Measurements from ENCODE around the gene DOK1.

DNA sequence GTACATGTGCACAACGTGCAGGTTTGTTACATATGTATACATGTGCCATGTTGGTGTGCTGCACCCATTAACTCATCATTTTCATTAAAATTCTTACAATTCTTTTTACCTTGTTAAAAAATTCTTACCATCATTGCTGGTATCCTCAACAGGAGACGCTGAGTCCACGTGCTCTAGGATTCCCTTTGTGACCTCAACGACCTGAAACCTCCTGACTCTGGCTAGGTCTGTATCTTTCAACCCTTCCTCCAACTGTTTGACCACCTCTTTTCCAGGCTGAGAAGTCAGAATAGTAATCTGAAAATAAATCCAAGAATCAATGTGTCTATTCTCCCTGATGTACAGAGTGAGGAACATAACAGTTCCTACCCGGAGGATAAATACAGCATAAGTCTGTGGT is 52.4 kb downstream of the DOK1 start:
- TF ChIP-seq, protein P1, sequence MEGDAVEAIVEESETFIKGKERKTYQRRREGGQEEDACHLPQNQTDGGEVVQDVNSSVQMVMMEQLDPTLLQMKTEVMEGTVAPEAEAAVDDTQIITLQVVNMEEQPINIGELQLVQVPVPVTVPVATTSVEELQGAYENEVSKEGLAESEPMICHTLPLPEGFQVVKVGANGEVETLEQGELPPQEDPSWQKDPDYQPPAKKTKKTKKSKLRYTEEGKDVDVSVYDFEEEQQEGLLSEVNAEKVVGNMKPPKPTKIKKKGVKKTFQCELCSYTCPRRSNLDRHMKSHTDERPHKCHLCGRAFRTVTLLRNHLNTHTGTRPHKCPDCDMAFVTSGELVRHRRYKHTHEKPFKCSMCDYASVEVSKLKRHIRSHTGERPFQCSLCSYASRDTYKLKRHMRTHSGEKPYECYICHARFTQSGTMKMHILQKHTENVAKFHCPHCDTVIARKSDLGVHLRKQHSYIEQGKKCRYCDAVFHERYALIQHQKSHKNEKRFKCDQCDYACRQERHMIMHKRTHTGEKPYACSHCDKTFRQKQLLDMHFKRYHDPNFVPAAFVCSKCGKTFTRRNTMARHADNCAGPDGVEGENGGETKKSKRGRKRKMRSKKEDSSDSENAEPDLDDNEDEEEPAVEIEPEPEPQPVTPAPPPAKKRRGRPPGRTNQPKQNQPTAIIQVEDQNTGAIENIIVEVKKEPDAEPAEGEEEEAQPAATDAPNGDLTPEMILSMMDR (IDR thresholded peaks at IDR 0.05; ENCODE audit: insufficient read depth, low read depth, low read length), result no peak
- no peak for TF ChIP-seq EZH2 (IDR thresholded peaks at IDR 0.05; ENCODE audit: insufficient read depth, low read length)
